ENCODE results near the gene RHOT2. TPM values are rescaled to one million over a fixed set of nuclear protein-coding genes. Genes with fewer than 3 reads are reported as not detected.
A peak's percentile ranks its signal among the peaks of the same experiment; 100 is the strongest.

Gene RHOT2
- total RNA-seq, 1 experiment from 2014 or later = 143 TPM

DNA sequence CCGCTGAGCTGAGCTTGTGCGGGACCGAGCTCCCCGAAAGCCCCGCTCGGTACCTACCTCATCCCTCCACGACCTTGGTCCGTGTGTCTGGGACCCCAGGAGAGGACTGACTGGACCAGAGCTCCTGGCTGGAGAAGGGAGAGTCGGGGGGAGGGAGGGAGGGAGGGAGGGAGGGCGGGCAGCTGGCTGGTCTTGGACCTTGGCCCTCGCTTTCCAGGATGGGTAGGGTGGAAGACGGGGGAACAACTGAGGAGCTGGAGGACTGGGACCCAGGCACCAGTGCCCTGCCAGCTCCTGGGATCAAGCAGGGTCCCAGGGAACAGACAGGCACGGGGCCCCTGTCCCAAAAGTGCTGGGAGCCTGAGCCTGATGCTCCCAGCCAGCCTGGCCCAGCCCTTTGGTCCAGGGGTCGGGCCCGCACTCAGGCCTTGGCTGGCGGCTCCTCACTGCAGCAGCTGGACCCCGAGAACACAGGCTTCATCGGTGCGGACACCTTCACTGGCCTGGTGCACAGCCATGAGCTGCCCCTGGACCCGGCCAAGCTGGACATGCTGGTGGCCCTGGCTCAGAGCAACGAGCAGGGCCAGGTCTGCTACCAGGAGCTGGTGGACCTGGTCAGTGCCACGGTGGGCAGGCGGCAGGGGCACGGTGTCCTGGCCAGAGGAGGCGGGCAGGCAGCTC is 8.1 kb downstream of the RHOT2 start:
- DNase-seq = no peak
- no peak for TF ChIP-seq EZH2 (IDR thresholded peaks at IDR 0.05; ENCODE audit: low read depth)
- TF ChIP-seq, protein P1, sequence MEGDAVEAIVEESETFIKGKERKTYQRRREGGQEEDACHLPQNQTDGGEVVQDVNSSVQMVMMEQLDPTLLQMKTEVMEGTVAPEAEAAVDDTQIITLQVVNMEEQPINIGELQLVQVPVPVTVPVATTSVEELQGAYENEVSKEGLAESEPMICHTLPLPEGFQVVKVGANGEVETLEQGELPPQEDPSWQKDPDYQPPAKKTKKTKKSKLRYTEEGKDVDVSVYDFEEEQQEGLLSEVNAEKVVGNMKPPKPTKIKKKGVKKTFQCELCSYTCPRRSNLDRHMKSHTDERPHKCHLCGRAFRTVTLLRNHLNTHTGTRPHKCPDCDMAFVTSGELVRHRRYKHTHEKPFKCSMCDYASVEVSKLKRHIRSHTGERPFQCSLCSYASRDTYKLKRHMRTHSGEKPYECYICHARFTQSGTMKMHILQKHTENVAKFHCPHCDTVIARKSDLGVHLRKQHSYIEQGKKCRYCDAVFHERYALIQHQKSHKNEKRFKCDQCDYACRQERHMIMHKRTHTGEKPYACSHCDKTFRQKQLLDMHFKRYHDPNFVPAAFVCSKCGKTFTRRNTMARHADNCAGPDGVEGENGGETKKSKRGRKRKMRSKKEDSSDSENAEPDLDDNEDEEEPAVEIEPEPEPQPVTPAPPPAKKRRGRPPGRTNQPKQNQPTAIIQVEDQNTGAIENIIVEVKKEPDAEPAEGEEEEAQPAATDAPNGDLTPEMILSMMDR (conservative IDR thresholded peaks at IDR 0.05) = no peak
- Histone ChIP-seq H2AFZ (no peak overlapping the region), H3K36me3 (ENCODE audit: low read depth) (no peaks in the 10 kb centered on the region), H3K4me1 (replicated peaks; ENCODE audit: insufficient read depth) (peaks cover 2% of the 10 kb centered on the region; the same call in 1 of the 2 replicates), H4K20me1 (ENCODE audit: insufficient read depth) (peaks cover 4% of the 10 kb centered on the region), H3K79me2 (ENCODE audit: low read depth) (peaks cover 5% of the 10 kb centered on the region), H3F3A (ENCODE audit: insufficient read depth, low read depth) (peaks cover 15% of the 10 kb centered on the region; the same call in 1 of the 2 replicates), H3K9me2 (ENCODE audit: insufficient read depth) (no peaks in the 10 kb centered on the region), H3K9me3 (ENCODE audit: insufficient read depth, low read depth) (no peaks in the 10 kb centered on the region), H3K27ac (no peak overlapping the region), H3K27me3 (ENCODE audit: insufficient read depth, low read depth) (no peaks in the 10 kb centered on the region), H3K4me2 (no peak overlapping the region), H3K4me3 (no peak overlapping the region)
- intact Hi-C loops (cut with micrococcal nuclease; ENCODE audit: unreplicated experiment) = no loop called here
- ChIA-PET CTCF (interaction anchor here (0.7 to 1.1 kb wide), 2 partner anchors 15 to 678 kb away, joined by 3 to 4 read pairs; no protein-coding TSS in a partner anchor), POLR2A (ENCODE audit: unreplicated experiment) (interaction anchor here (0.6 kb wide), 1 partner anchor 270 kb away, joined by 5 read pairs; no protein-coding TSS in a partner anchor)
- BruUV-seq (replicated peaks) = no TSS peak

DNA sequence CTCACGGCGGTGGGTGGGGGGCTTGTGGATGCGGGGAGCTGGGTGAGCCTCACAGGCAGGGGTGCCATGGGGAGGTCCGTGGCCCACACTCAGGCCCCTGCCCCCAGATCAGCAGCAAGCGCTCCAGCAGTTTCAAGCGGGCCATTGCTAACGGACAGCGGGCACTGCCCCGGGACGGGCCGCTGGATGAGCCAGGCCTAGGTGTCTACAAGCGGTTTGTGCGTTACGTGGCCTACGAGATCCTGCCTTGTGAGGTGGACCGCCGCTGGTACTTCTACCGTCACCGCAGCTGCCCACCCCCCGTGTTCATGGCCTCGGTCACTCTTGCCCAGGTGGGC is 8.6 kb downstream of the RHOT2 start:
- DNase-seq = no peak
- CTCF ChIA-PET = interaction anchor here (0.6 to 1.1 kb wide), 3 partner anchors 16 to 678 kb away, joined by 3 to 7 read pairs (median 4); no protein-coding TSS in a partner anchor
- Histone ChIP-seq H3K36me3 (ENCODE audit: low read depth) (no peaks in the 10 kb centered on the region), H3K9me3 (ENCODE audit: insufficient read depth, low read depth) (no peaks in the 10 kb centered on the region), H3K4me1 (replicated peaks; ENCODE audit: insufficient read depth) (peaks cover 7% of the 10 kb centered on the region), H3K4me2 (no peak overlapping the region), H3F3A (ENCODE audit: insufficient read depth, low read depth) (peaks cover 17% of the 10 kb centered on the region; the same call in 1 of the 2 replicates), H2AFZ (no peak overlapping the region), H3K4me3 (no peak overlapping the region), H4K20me1 (ENCODE audit: insufficient read depth) (peaks cover 9% of the 10 kb centered on the region), H3K27me3 (ENCODE audit: insufficient read depth, low read depth) (no peaks in the 10 kb centered on the region), H3K79me2 (ENCODE audit: low read depth) (peaks cover 10% of the 10 kb centered on the region), H3K27ac (no peak overlapping the region), H3K9me2 (ENCODE audit: insufficient read depth) (no peaks in the 10 kb centered on the region)
- TF ChIP-seq, protein P1 (conservative IDR thresholded peaks at IDR 0.05) = no peak
- TF ChIP-seq EZH2 (IDR thresholded peaks at IDR 0.05; ENCODE audit: low read depth) = no peak
- intact Hi-C loops (cut with micrococcal nuclease; ENCODE audit: unreplicated experiment) = no loop called here
- BruUV-seq (replicated peaks) = no TSS peak
- POLR2A ChIA-PET (ENCODE audit: unreplicated experiment) = interaction anchor here (0.6 kb wide), 1 partner anchor 271 kb away, joined by 5 read pairs; no protein-coding TSS in a partner anchor

DNA sequence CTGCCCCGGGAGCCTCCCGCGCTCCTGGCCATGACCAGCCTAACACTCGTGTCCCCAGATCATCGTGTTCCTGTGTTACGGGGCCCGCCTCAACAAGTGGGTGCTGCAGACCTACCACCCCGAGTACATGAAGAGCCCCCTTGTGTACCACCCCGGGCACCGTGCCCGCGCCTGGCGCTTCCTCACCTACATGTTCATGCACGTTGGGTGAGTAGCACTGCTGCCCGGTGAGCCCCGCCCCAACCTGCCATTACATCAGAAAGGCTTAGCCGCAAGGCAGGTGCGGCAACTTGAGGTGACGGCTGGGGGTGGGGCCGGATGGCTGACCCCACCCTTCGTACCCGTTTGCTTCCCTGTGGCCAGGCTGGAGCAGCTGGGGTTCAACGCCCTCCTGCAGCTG is 9.0 kb downstream of the RHOT2 start:
- BruUV-seq (replicated peaks) = no TSS peak
- H3K27ac ChIP-seq = no peak overlapping the region
- POLR2A ChIA-PET (ENCODE audit: unreplicated experiment) = no interaction called here
- peaks cover 14% of the 10 kb centered on the region for H3K79me2 ChIP-seq (ENCODE audit: low read depth)
- no peaks in the 10 kb centered on the region for H3K9me3 ChIP-seq (ENCODE audit: insufficient read depth, low read depth)
- no peaks in the 10 kb centered on the region; the same call in 1 of the 2 replicates for H3K36me3 ChIP-seq (ENCODE audit: low read depth)
- H3K4me1 ChIP-seq (replicated peaks; ENCODE audit: insufficient read depth) = peaks cover 11% of the 10 kb centered on the region
- H2AFZ ChIP-seq = no peak overlapping the region
- H3K4me3 ChIP-seq = no peak overlapping the region
- peak; percentile 60 to 91 for DNase-seq
- H3K9me2 ChIP-seq (ENCODE audit: insufficient read depth) = no peaks in the 10 kb centered on the region
- CTCF ChIA-PET = interaction anchor here (0.6 kb wide), 1 partner anchor 27 kb away, joined by 7 read pairs; no protein-coding TSS in a partner anchor
- no peaks in the 10 kb centered on the region for H3K27me3 ChIP-seq (ENCODE audit: insufficient read depth, low read depth)
- H3F3A ChIP-seq (ENCODE audit: insufficient read depth, low read depth) = peaks cover 21% of the 10 kb centered on the region; the same call in 1 of the 2 replicates
- intact Hi-C loops (cut with micrococcal nuclease; ENCODE audit: unreplicated experiment) = loop anchor here (1.0 kb wide), 1 partner anchor 8 kb away; no protein-coding TSS in a partner anchor
- H4K20me1 ChIP-seq (ENCODE audit: insufficient read depth) = peaks cover 13% of the 10 kb centered on the region
- no peak overlapping the region for H3K4me2 ChIP-seq
- TF ChIP-seq, protein P1 (conservative IDR thresholded peaks at IDR 0.05) = no peak
- TF ChIP-seq EZH2 (IDR thresholded peaks at IDR 0.05; ENCODE audit: low read depth) = no peak

Data from PC-9 (cell line).